GM06990 (cell line): ENCODE measurements around the gene CYP2F1.

ENCODE experiments used
- DNase-seq: peaks from one replicate; pipeline ENCODE4 v3.0.0-alpha.2; 2011; ENCODE audit not compliant: insufficient read length; ENCODE audit errors: extremely low read depth
- H3K27me3 ChIP-seq: replicated peaks from 2 replicates; pipeline ENCODE4 v1.6.0; 2011; ENCODE audit warnings: low read length; ENCODE audit not compliant: control insufficient read depth, insufficient read depth
- H3K36me3 ChIP-seq: 2 replicates; pipeline ENCODE4 v1.5.1; 2011; ENCODE audit warnings: low read length; ENCODE audit not compliant: control insufficient read depth, insufficient read depth
- H3K4me3 ChIP-seq: replicated peaks from 2 replicates; pipeline ENCODE4 v1.5.1; 2011; ENCODE audit warnings: low read depth, mild to moderate bottlenecking, control low read depth, low read length
- TF ChIP-seq, protein P1 (sequence below): IDR thresholded peaks from 2 replicates; pipeline ENCODE4 v1.5.1; 2011; ENCODE audit warnings: low read length, control low read depth, mild to moderate bottlenecking, inconsistent platforms; ENCODE audit not compliant: insufficient read depth, poor library complexity, severe bottlenecking

Gene CYP2F1

GRCh38 chr19:41154060-41154459, 39.8 kb downstream of the CYP2F1 start:
- no peak overlapping the region for H3K4me3 ChIP-seq
- H3K36me3 ChIP-seq, result no peaks in the 10 kb centered on the region
- TF ChIP-seq, protein P1, sequence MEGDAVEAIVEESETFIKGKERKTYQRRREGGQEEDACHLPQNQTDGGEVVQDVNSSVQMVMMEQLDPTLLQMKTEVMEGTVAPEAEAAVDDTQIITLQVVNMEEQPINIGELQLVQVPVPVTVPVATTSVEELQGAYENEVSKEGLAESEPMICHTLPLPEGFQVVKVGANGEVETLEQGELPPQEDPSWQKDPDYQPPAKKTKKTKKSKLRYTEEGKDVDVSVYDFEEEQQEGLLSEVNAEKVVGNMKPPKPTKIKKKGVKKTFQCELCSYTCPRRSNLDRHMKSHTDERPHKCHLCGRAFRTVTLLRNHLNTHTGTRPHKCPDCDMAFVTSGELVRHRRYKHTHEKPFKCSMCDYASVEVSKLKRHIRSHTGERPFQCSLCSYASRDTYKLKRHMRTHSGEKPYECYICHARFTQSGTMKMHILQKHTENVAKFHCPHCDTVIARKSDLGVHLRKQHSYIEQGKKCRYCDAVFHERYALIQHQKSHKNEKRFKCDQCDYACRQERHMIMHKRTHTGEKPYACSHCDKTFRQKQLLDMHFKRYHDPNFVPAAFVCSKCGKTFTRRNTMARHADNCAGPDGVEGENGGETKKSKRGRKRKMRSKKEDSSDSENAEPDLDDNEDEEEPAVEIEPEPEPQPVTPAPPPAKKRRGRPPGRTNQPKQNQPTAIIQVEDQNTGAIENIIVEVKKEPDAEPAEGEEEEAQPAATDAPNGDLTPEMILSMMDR, result no peak
- DNase-seq, result no peak
- no peaks in the 10 kb centered on the region for H3K27me3 ChIP-seq

- no peak overlapping the region for H3K4me3 ChIP-seq
- H3K27me3 ChIP-seq, result no peaks in the 10 kb centered on the region
- no peaks in the 10 kb centered on the region for H3K36me3 ChIP-seq
- TF ChIP-seq, protein P1, result no peak
- DNase-seq, result no peak
These were observed 42.0 kb downstream of the CYP2F1 start for GRCh38 chr19:41156207-41156606.

GRCh38 chr19:41159881-41160280, 45.6 kb downstream of the CYP2F1 start:
- no peaks in the 10 kb centered on the region for H3K27me3 ChIP-seq
- TF ChIP-seq, protein P1, result no peak
- no peaks in the 10 kb centered on the region for H3K36me3 ChIP-seq
- no peak overlapping the region for H3K4me3 ChIP-seq
- no peak for DNase-seq

DNA sequence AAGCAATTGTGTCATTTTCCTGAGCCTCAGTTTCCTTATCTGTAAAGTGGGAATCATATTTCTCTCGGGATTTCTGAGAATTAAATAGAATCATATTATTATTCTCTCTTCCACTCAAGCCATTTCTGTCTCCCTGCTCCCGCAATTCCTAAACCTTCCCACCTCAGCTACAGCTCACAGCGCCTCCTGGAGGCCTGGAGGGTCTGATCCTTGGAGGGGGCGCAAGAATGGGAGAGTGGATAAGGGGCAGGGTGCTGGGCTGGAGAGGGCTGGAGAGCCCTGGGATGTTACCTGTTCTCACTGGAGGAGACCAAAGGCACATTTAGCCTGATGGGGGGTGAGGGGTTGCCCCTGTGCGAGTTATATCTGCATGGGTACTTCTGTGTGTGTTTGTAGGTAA, 47.7 kb downstream of the CYP2F1 start:
- no peak for DNase-seq
- Histone ChIP-seq H3K36me3 (no peaks in the 10 kb centered on the region), H3K4me3 (no peak overlapping the region), H3K27me3 (no peaks in the 10 kb centered on the region)
- TF ChIP-seq, protein P1, result peak; percentile 24

DNA sequence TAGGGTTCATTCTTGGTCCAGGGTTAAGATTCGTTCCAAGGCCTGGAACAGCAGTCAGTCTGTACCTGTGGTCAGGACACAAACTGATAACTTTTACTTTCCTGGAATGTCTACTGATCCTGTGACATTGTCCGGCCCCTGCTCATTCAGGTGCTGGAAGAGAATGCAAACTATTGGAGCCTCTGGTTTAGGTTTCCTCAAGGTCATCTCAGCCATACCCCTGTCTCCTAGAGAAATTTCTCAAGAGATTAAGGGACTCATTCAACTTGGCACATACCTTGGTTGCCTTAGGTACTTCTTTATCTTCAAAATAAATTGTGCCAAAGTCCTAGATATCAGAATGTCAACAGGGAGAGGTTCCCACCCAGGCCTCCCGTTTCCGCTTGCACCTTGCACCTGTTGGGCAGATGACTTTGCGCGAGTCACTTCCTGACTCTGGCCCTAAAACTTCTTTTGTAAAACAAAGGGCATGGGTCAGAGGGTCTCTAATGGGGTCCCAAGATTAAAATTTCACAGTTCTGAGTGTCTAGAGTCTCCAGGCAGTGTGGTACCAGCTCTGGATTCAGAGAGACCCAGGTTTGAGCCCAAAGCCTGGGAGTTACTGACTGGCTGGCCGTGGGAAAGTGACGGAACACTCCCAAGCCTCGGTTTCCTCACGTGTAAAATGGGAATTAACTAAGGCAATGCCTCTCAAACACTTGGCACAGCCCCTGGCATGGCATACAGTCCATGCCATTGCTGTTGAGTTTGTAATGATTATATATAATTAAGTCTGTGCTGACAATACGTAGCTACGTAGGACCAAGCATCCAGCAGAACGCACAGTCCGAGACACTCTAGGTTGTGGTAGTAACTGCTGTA, 52.9 kb downstream of the CYP2F1 start:
- TF ChIP-seq, protein P1, result no peak
- no peaks in the 10 kb centered on the region for H3K27me3 ChIP-seq
- DNase-seq, result no peak

More for the DNA sequence above, 52.9 kb downstream of the CYP2F1 start:
- Histone ChIP-seq H3K36me3 (no peaks in the 10 kb centered on the region), H3K4me3 (no peak overlapping the region)
